Measurements from ENCODE around the gene DCST1.
A peak's percentile ranks its signal among the peaks of the same experiment; 100 is the strongest.

Gene DCST1

GRCh38 chr1:155017041-155017945 is 16.3 kb upstream of the DCST1 start:
- ChIA-PET CTCF (interaction anchor here (0.6 to 13.5 kb wide), 57 partner anchors 9 to 538 kb away, joined by 3 to 175 read pairs (median 4); partner anchors contain the start of genes ADAM15, DCST1, DCST2 and EFNA3), POLR2A (interaction anchor here (0.6 to 1.3 kb wide), 2 partner anchors 68 to 81 kb away, joined by 3 to 4 read pairs; partner anchors contain the start of gene PMVK)
- peak; percentile 100 for TF ChIP-seq CTCF (IDR thresholded peaks at IDR 0.05; ENCODE audit: control extremely low read depth, extremely low read depth, low read depth, missing control alignments)
- DNase-seq (ENCODE audit: extremely low spot score), result peak; percentile 88

GRCh38 chr1:155017946-155018316 is 15.7 kb upstream of the DCST1 start:
- CTCF ChIA-PET, result interaction anchor here (0.6 to 13.5 kb wide), 48 partner anchors 9 to 538 kb away, joined by 3 to 175 read pairs (median 5); partner anchors contain the start of genes ADAM15, DCST1, DCST2 and FLAD1
- POLR2A ChIA-PET, result interaction anchor here (0.6 kb wide), 1 partner anchor 81 kb away, joined by 3 read pairs; the partner anchor contains the start of gene PMVK
- DNase-seq (ENCODE audit: extremely low spot score), result peak; percentile 57
- TF ChIP-seq CTCF (IDR thresholded peaks at IDR 0.05; ENCODE audit: control extremely low read depth, extremely low read depth, low read depth, missing control alignments), result no peak

- TF ChIP-seq CTCF (IDR thresholded peaks at IDR 0.05; ENCODE audit: control extremely low read depth, extremely low read depth, low read depth, missing control alignments), result no peak
- DNase-seq (ENCODE audit: extremely low spot score), result no peak
- ChIA-PET CTCF (interaction anchor here (1.0 to 13.5 kb wide), 20 partner anchors 8 to 459 kb away, joined by 3 to 175 read pairs (median 8); partner anchors contain the start of genes ADAM15, FLAD1, LENEP and PBXIP1), POLR2A (interaction anchor here (0.5 kb wide), 1 partner anchor 1519 kb away, joined by 4 read pairs; no protein-coding TSS in a partner anchor)
Measured at GRCh38 chr1:155018617-155019348, 14.8 kb upstream of the DCST1 start.

- no peak for TF ChIP-seq CTCF (IDR thresholded peaks at IDR 0.05; ENCODE audit: control extremely low read depth, extremely low read depth, low read depth, missing control alignments)
- POLR2A ChIA-PET, result no interaction called here
- DNase-seq (ENCODE audit: extremely low spot score), result no peak
- CTCF ChIA-PET, result interaction anchor here (0.7 to 13.5 kb wide), 18 partner anchors 10 to 473 kb away, joined by 3 to 175 read pairs (median 4); partner anchors contain the start of genes ADAM15, LENEP and ZBTB7B
Measured at GRCh38 chr1:155019377-155020245, 14.0 kb upstream of the DCST1 start.

- CTCF ChIA-PET, result interaction anchor here (1.0 to 13.5 kb wide), 9 partner anchors 9 to 70 kb away, joined by 3 to 175 read pairs (median 4); partner anchors contain the start of genes ADAM15, LENEP, PYGO2 and ZBTB7B
- no peak for DNase-seq (ENCODE audit: extremely low spot score)
Measured at GRCh38 chr1:155022136-155022926, 11.3 kb upstream of the DCST1 start.

More at GRCh38 chr1:155022136-155022926, 11.3 kb upstream of the DCST1 start:
- TF ChIP-seq CTCF (IDR thresholded peaks at IDR 0.05; ENCODE audit: control extremely low read depth, extremely low read depth, low read depth, missing control alignments), result no peak
- POLR2A ChIA-PET, result no interaction called here

All from GM10248 (cell line).